Heart right ventricle (tissue), 16 donors: ENCODE results near the gene CPT1A. TPM values are rescaled to one million over a fixed set of nuclear protein-coding genes. Genes with fewer than 3 reads are reported as not detected.

Experiments
- ATAC-seq, 8 donors: fragments of 200-7000 bp; cut with Tn5 transposase; one replicate each; pipeline ENCODE4 v1.9.1; 2020; ENCODE audit warnings: mild to moderate bottlenecking in 8 of 8, moderate library complexity in 8 of 8, moderate number of reproducible peaks in 1 of 8
- DNase-seq, 2 donors: peaks; one replicate each; pipeline ENCODE4 v3.0.0-alpha.2; 2020
- H3K27ac ChIP-seq, 10 donors: fragments of 200-600 bp; sonication (generic) in 2 of 10; one replicate each; pipeline versions ENCODE4 v1.5.0 to v1.8.0; 2020 to 2022; ENCODE audit warnings: mild to moderate bottlenecking in 3 of 10
- H3K27me3 ChIP-seq, 7 donors: fragments of 200-600 bp; one replicate each; pipeline ENCODE4 v1.8.0; 2021 to 2022; ENCODE audit warnings: mild to moderate bottlenecking in 2 of 7
- H3K36me3 ChIP-seq, 9 donors: fragments of 200-600 bp; sonication (generic) in 1 of 9; one replicate each; pipeline versions ENCODE4 v1.5.0 to v1.8.0; 2020 to 2022; ENCODE audit warnings: mild to moderate bottlenecking in 2 of 9
- H3K4me1 ChIP-seq, 9 donors: fragments of 200-600 bp; sonication (generic) in 1 of 9; one replicate each; pipeline versions ENCODE4 v1.5.0 to v1.8.0; 2020 to 2022; ENCODE audit warnings: mild to moderate bottlenecking in 4 of 9
- H3K4me3 ChIP-seq, 10 donors: fragments of 200-600 bp; sonication (generic) in 2 of 10; one replicate each; pipeline versions ENCODE4 v1.5.0 to v1.8.0; 2020 to 2022; ENCODE audit warnings: mild to moderate bottlenecking in 7 of 10, moderate library complexity in 2 of 10
- H3K9me3 ChIP-seq, 11 donors: fragments of 200-600 bp in 10 of 11; sonication (generic) in 2 of 11; one replicate each; pipeline versions ENCODE4 v1.5.0 to v1.8.0; 2013 to 2022; ENCODE audit warnings: mild to moderate bottlenecking in 2 of 11, control low read depth in 1 of 11, moderate library complexity in 1 of 11
- CTCF ChIP-seq, 9 donors: fragments of 200-600 bp; sonication (generic) in 2 of 9; IDR thresholded peaks; one replicate each; pipeline versions ENCODE4 v1.5.0 to v1.8.0; 2021 to 2022; ENCODE audit warnings: antibody characterized with exemption in 9 of 9, mild to moderate bottlenecking in 5 of 9, moderate library complexity in 1 of 9
- WGBS, 2 donors: extraction: QIAGEN DNeasy Blood & Tissue Kit; methylation state at CpG; one replicate each; pipeline ENCODE4 v1.1.7; 2013; ENCODE audit warnings: inconsistent platforms in 1 of 2; 5-methylcytosine and 5-hydroxymethylcytosine counted together
- intact Hi-C, 10 donors: fragments of 100-400 bp; cut with DNase I; formaldehyde crosslinking; loops; one replicate each; pipeline versions ENCODE4 v1.11.1 to v1.14.2; 2022
- polyA plus RNA-seq, 2 donors: library from polyadenylated mRNA; stranded (reverse); fragments of 200-250 nt; gene quantifications; one replicate each; pipeline ENCODE4 v1.2.3, GENCODE V29; 2013
- total RNA-seq, 10 donors: library from RNA; stranded (reverse); fragmentation: NEBNext Ultra II Directional in 3 of 10; extraction: Animal tissue kit (Norgen Biotek cat#: 25700) in 3 of 10; gene quantifications; one replicate each; pipeline versions ENCODE4 v1.2.1 to v1.2.4, GENCODE V29; 2021 to 2023
- donor health status: Arrhythmogenic right ventricular cardiomyopathy.
- donor health status: ischemic (EF 13 %, LVEDD 7.1; RV severe dilation, severe dysfunction).
- donor health status: healthy with polysubstance abuse.
- donor health status: DM: no; HTN: yes; CAD: no.
- donor health status: DM: no; HTN: no; CAD: no.
- donor health status: ischemic (EF 25% LVEDD 6.9; RV normal size, moderate dysfunction).
- donor health status: ischemic (EF 25% LVEDD 5.7; RV mildly dilated, moderate dysfunction).
- donor health status: healthy.
- donor health status: DM: yes; HTN: yes; CAD: no.
- donor health status: Ischemic cardiomyopathy.
- donor health status: ischemic (EF 35%, LVEDD 5.7; RV mildly dilated, moderate dysfunction).
- donor health status: nonischemic (EF 11% LVEDD 7.7; RV severe dilation, severe dysfunction).
- donor health status: DM: yes; HTN: yes; CAD: no.
- donor health status: PGD.
- donor health status: ischemic (EF 29% LVEDD 5.4; RV normal size, mild dysfunction).
- donor health status: nonischemic (EF 23%, LVEDD 6.1; RV moderate dilation, normal function).

Gene CPT1A
- total and polyA plus RNA-seq, 12 donors, result 18.8 to 84.4 (median 44.2) TPM

- no peaks in the 10 kb centered on the region for H3K27me3 ChIP-seq
- peaks cover 0 to 29% (median 9%) of the 10 kb centered on the region in 9 donors for H3K4me1 ChIP-seq
- DNase-seq (no peak), ATAC-seq (peak in 1 of 8 donors; percentile 22)
- no peak overlapping the region for H3K27ac ChIP-seq
- peaks cover 0 to 29% (median 7%) of the 10 kb centered on the region in 9 donors for H3K36me3 ChIP-seq
- H3K9me3 ChIP-seq, result no peaks in the 10 kb centered on the region
- no peak for TF ChIP-seq CTCF (IDR thresholded peaks at IDR 0.05)
- 63 to 66% methylated on average over 10 of the region's 10 CpGs for WGBS, 2 donors
- intact Hi-C loops, result no loop called here
- no peak overlapping the region for H3K4me3 ChIP-seq
Measured at GRCh38 chr11:68819362-68819761, 22.4 kb downstream of the CPT1A start.

GRCh38 chr11:68818181-68818580 is 23.5 kb downstream of the CPT1A start:
- intact Hi-C loops, result no loop called here
- Histone ChIP-seq H3K36me3 (peaks cover 0 to 41% (median 7%) of the 10 kb centered on the region in 9 donors), H3K9me3 (no peaks in the 10 kb centered on the region), H3K4me1 (peaks cover 0 to 29% (median 9%) of the 10 kb centered on the region in 9 donors), H3K4me3 (no peak overlapping the region), H3K27ac (no peak overlapping the region), H3K27me3 (no peaks in the 10 kb centered on the region)
- no peak for TF ChIP-seq CTCF (IDR thresholded peaks at IDR 0.05)
- WGBS, 2 donors, result 88 to 89% methylated on average over 7 of the region's 7 CpGs
- ATAC-seq (no peak), DNase-seq (no peak)

GRCh38 chr11:68817554-68817953 is 24.2 kb downstream of the CPT1A start:
- DNase-seq, result no peak
- TF ChIP-seq CTCF (IDR thresholded peaks at IDR 0.05), result no peak
- WGBS, 2 donors, result 81 to 86% methylated on average over 3 to 4 of the region's 4 CpGs
- peaks cover 3 to 34% (median 12%) of the 10 kb centered on the region in 9 donors for H3K4me1 ChIP-seq
- no peak overlapping the region for H3K27ac ChIP-seq
- ATAC-seq, result no peak
- H3K36me3 ChIP-seq, result peaks cover 0 to 47% (median 7%) of the 10 kb centered on the region in 9 donors
- no peak overlapping the region for H3K4me3 ChIP-seq
- H3K27me3 ChIP-seq, result no peaks in the 10 kb centered on the region
- intact Hi-C loops, result no loop called here
- no peaks in the 10 kb centered on the region for H3K9me3 ChIP-seq

GRCh38 chr11:68816917-68817419 is 24.7 kb downstream of the CPT1A start:
- no peaks in the 10 kb centered on the region for H3K9me3 ChIP-seq
- no peak overlapping the region for H3K4me3 ChIP-seq
- no peak for TF ChIP-seq CTCF (IDR thresholded peaks at IDR 0.05)
- H3K27me3 ChIP-seq, result no peaks in the 10 kb centered on the region
- 70 to 75% methylated on average over 7 of the region's 7 CpGs for WGBS, 2 donors
- ATAC-seq (peak in 1 of 8 donors; percentile 25), DNase-seq (no peak)
- no peak overlapping the region for H3K27ac ChIP-seq
- intact Hi-C loops, result no loop called here
- H3K4me1 ChIP-seq, result peaks cover 3 to 39% (median 16%) of the 10 kb centered on the region in 9 donors
- peaks cover 0 to 51% (median 9%) of the 10 kb centered on the region in 9 donors for H3K36me3 ChIP-seq
